HCT116 (cell line): ENCODE results near the gene DNAJC2. TPM values are rescaled to one million over a fixed set of nuclear protein-coding genes. Genes with fewer than 3 reads are reported as not detected.

Experiments
- ATAC-seq: fragments of 200-7000 bp; cut with Tn5 transposase; 2 replicates; pipeline ENCODE4 v1.9.1; 2020; ENCODE audit warnings: mild to moderate bottlenecking, moderate library complexity
- BruUV-seq: library from RNA; stranded (reverse); fragments of 400-500 nt; replicated peaks from 2 replicates; lab custom pipeline; 2021; lab: Mats Ljungman, UMichigan
- CTCF ChIA-PET: fragments of 300-600 bp; sonication (Branson Sonifier 250); formaldehyde crosslinking; loops from one replicate; lab custom pipeline; 2021; ENCODE audit warnings: antibody characterized with exemption; lab: Charles Lee
- POLR2A ChIA-PET: fragments of 300-600, 350-600 bp; sonication (Branson Sonifier 250); formaldehyde crosslinking; loops from one replicate; lab custom pipeline; 2021; ENCODE audit warnings: antibody characterized with exemption; lab: Charles Lee
- RAD21 ChIA-PET, 2 experiments: fragments of 300-600 bp; sonication (Branson Sonifier 250); formaldehyde crosslinking; loops; one replicate each; lab custom pipeline; 2023; ENCODE audit warnings: low total read pairs in 2 of 2; ENCODE audit not compliant: uncharacterized antibody in 2 of 2, unreplicated experiment in 2 of 2, low non-redundant PET in 1 of 2; lab: Charles Lee
- DNase-seq: peaks from one replicate; pipeline ENCODE4 v3.0.0-alpha.2; 2010; ENCODE audit warnings: low read depth, low spot score
- H2AFZ ChIP-seq: fragments of 200-600 bp; shearing (Covaris generic), sonication (generic); 2 replicates; pipeline ENCODE4 v1.6.1; 2017; ENCODE audit warnings: low read depth, mixed run types, mixed read lengths, antibody characterized with exemption, low read length; ENCODE audit not compliant: poor library complexity, severe bottlenecking
- H3K27ac ChIP-seq: 2 replicates; pipeline ENCODE4 v1.5.1; 2012; ENCODE audit warnings: low read depth, low read length
- H3K27me3 ChIP-seq: fragments of 200-600 bp; sonication (generic); 2 replicates; pipeline ENCODE4 v1.6.1; 2016; ENCODE audit warnings: mixed run types, low read length, mixed read lengths; ENCODE audit not compliant: insufficient read depth
- H3K36me3 ChIP-seq, 2 experiments: fragments of 200-500 bp in 1 of 2; fragments of 200-600 bp in 1 of 2; sonication (Bioruptor generic) in 1 of 2; sonication (generic) in 1 of 2; 2 replicates each; pipeline versions ENCODE4 v1.5.1 to v1.6.1; 2014 to 2016; ENCODE audit warnings: low read length in 2 of 2, inconsistent platforms in 1 of 2, mixed read lengths in 1 of 2, mixed run types in 1 of 2; ENCODE audit not compliant: insufficient read depth in 2 of 2, control insufficient read depth in 1 of 2
- H3K4me1 ChIP-seq, 2 experiments: fragments of 200-600 bp in 1 of 2; sonication (generic) in 1 of 2; 2 replicates each; pipeline versions ENCODE4 v1.5.1 to v1.6.1; 2012 to 2017; ENCODE audit warnings: low read length in 2 of 2, inconsistent platforms in 1 of 2, mild to moderate bottlenecking in 1 of 2, mixed read lengths in 1 of 2, mixed run types in 1 of 2, moderate library complexity in 1 of 2; ENCODE audit not compliant: insufficient read depth in 2 of 2, control insufficient read depth in 1 of 2
- H3K4me2 ChIP-seq: fragments of 200-600 bp; sonication (generic); 2 replicates; pipeline ENCODE4 v1.6.1; 2017; ENCODE audit warnings: mixed run types, low read length, mixed read lengths
- H3K4me3 ChIP-seq, 2 experiments: fragments of 200-600 bp in 1 of 2; sonication (generic) in 1 of 2; replicated peaks in 1 of 2; 2 replicates each; pipeline ENCODE4 v1.5.1; 2011 to 2016; ENCODE audit warnings: low read length in 2 of 2, control low read depth in 1 of 2, low read depth in 1 of 2, mild to moderate bottlenecking in 1 of 2, mixed read lengths in 1 of 2, mixed run types in 1 of 2
- H3K79me2 ChIP-seq: fragments of 200-600 bp; sonication (generic); 2 replicates; pipeline ENCODE4 v1.6.1; 2017; ENCODE audit warnings: mild to moderate bottlenecking, mixed run types, low read length, moderate library complexity, mixed read lengths; ENCODE audit not compliant: insufficient read depth
- H3K9ac ChIP-seq: fragments of 200-600 bp; sonication (generic); 2 replicates; pipeline ENCODE4 v1.6.1; 2016; ENCODE audit warnings: low read length, mixed read lengths
- H3K9me2 ChIP-seq: fragments of 200-600 bp; sonication (generic), shearing (Covaris generic); 2 replicates; pipeline ENCODE4 v1.6.1; 2017; ENCODE audit warnings: mixed run types, mild to moderate bottlenecking, moderate library complexity; ENCODE audit not compliant: insufficient read depth
- H3K9me3 ChIP-seq, 2 experiments: fragments of 200-500 bp in 1 of 2; fragments of 200-600 bp in 1 of 2; sonication (Bioruptor generic) in 1 of 2; sonication (generic) in 1 of 2; 2 replicates each; pipeline ENCODE4 v1.6.1; 2014 to 2017; ENCODE audit warnings: low read length in 2 of 2, mixed read lengths in 2 of 2, inconsistent platforms in 1 of 2, low read depth in 1 of 2, mild to moderate bottlenecking in 1 of 2, mixed run types in 1 of 2, moderate library complexity in 1 of 2; ENCODE audit not compliant: control insufficient read depth in 1 of 2, insufficient read depth in 1 of 2
- H4K20me1 ChIP-seq: fragments of 200-600 bp; sonication (generic), shearing (Covaris generic); 2 replicates; pipeline ENCODE4 v1.6.1; 2017; ENCODE audit warnings: mixed run types, mild to moderate bottlenecking, moderate library complexity; ENCODE audit not compliant: insufficient read depth
- EZH2phosphoT487 ChIP-seq: fragments of 200-600 bp; IDR thresholded peaks from 2 replicates; pipeline ENCODE4 v1.6.1; 2018; ENCODE audit warnings: antibody characterized with exemption, borderline replicate concordance
- FOSL1 ChIP-seq: IDR thresholded peaks from 2 replicates; pipeline ENCODE4 v1.6.1; 2012; ENCODE audit warnings: low read depth
- JUND ChIP-seq: IDR thresholded peaks from 2 replicates; pipeline ENCODE4 v1.6.1; 2012
- ZNF274 ChIP-seq: fragments of 200-500 bp; sonication (Bioruptor generic); IDR thresholded peaks from 2 replicates; pipeline ENCODE4 v1.6.1; 2014; ENCODE audit warnings: mild to moderate bottlenecking, low read depth, low read length, inconsistent platforms
- intact Hi-C: fragments of 100-400 bp; cut with micrococcal nuclease; formaldehyde crosslinking; loops from 2 replicates; pipeline ENCODE4 v1.10.0; 2022
- total RNA-seq: library from RNA; stranded (reverse); gene quantifications from one replicate; pipeline ENCODE4 v1.2.1, GENCODE V29; 2021; ENCODE audit not compliant: unreplicated experiment
- TF ChIP-seq, protein P1 (sequence below): IDR thresholded peaks from 2 replicates; pipeline ENCODE4 v1.6.1; 2012; ENCODE audit warnings: low read depth
- TF ChIP-seq, protein P2 (sequence below): IDR thresholded peaks from 2 replicates; pipeline ENCODE4 v1.6.1; 2012
- TF ChIP-seq, protein P3 (sequence below): IDR thresholded peaks from 2 replicates; pipeline ENCODE4 v1.6.1; 2012

DNAJC2 gene
- total RNA-seq, 1 experiment from 2014 or later, result 40.2 TPM

DNA sequence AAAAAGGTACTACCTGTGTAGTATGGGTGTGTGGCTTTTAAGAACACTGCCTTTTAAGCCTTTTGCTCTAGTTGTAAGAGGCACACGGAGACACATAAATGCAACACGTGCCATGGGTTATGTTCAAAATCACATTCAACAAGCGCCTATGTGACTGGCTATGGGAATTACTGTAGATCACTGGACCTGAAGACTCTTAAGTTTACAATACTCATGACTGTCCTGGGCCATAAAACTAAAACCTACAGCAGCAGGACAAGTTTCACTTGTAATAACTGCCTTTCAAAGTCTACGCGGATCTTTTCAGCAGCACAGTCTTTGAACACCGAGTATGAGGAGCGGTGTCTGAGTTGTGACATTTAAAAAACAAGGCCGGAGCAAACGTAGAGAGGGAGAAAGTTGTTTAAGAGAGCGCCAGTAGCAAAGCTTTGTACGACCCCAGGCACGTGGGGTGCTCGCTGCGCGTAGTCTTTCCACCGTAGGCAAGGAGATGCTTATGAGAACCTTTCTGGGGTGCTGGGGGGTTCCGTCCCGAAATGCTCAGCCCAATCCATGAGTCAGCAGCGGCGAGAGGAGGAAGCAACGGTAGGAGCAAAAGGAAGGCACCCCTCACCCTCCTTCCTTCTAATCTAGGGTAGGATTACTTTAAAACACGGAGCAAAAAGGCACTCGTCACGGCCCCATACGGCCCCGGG, 662 bp downstream of the DNAJC2 start:
- Histone ChIP-seq H4K20me1 (no peaks in the 10 kb centered on the region), H3K9ac (peak overlapping the region; percentile 98), H3K4me3 (peak overlapping the region; percentile 95 to 97), H3K4me1 (peaks cover 14 to 20% of the 10 kb centered on the region in 2 experiments), H3K79me2 (peaks cover 77% of the 10 kb centered on the region), H3K4me2 (peak overlapping the region; percentile 90), H3K9me2 (no peaks in the 10 kb centered on the region), H3K27ac (peak overlapping the region; percentile 74), H3K9me3 (no peaks in the 10 kb centered on the region), H3K36me3 (peaks cover 21 to 28% of the 10 kb centered on the region in 2 experiments), H2AFZ (no peak overlapping the region), H3K27me3 (no peaks in the 10 kb centered on the region)
- BruUV-seq, result TSS peak; percentile 50
- CTCF ChIA-PET, result no interaction called here
- TF ChIP-seq, protein P1, sequence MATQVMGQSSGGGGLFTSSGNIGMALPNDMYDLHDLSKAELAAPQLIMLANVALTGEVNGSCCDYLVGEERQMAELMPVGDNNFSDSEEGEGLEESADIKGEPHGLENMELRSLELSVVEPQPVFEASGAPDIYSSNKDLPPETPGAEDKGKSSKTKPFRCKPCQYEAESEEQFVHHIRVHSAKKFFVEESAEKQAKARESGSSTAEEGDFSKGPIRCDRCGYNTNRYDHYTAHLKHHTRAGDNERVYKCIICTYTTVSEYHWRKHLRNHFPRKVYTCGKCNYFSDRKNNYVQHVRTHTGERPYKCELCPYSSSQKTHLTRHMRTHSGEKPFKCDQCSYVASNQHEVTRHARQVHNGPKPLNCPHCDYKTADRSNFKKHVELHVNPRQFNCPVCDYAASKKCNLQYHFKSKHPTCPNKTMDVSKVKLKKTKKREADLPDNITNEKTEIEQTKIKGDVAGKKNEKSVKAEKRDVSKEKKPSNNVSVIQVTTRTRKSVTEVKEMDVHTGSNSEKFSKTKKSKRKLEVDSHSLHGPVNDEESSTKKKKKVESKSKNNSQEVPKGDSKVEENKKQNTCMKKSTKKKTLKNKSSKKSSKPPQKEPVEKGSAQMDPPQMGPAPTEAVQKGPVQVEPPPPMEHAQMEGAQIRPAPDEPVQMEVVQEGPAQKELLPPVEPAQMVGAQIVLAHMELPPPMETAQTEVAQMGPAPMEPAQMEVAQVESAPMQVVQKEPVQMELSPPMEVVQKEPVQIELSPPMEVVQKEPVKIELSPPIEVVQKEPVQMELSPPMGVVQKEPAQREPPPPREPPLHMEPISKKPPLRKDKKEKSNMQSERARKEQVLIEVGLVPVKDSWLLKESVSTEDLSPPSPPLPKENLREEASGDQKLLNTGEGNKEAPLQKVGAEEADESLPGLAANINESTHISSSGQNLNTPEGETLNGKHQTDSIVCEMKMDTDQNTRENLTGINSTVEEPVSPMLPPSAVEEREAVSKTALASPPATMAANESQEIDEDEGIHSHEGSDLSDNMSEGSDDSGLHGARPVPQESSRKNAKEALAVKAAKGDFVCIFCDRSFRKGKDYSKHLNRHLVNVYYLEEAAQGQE, result no peak
- TF ChIP-seq, protein P2, sequence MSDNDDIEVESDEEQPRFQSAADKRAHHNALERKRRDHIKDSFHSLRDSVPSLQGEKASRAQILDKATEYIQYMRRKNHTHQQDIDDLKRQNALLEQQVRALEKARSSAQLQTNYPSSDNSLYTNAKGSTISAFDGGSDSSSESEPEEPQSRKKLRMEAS, result no peak
- TF ChIP-seq, protein P3, sequence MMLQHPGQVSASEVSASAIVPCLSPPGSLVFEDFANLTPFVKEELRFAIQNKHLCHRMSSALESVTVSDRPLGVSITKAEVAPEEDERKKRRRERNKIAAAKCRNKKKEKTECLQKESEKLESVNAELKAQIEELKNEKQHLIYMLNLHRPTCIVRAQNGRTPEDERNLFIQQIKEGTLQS, result no peak
- TF ChIP-seq FOSL1 (no peak), ZNF274 (no peak), EZH2phosphoT487 (no peak), JUND (no peak)
- intact Hi-C loops, result no loop called here
- RAD21 ChIA-PET, result no interaction called here
- no peak; the same call in 1 of the 2 replicates for ATAC-seq
- no peak for DNase-seq
- POLR2A ChIA-PET, result no interaction called here
